GM08714 (cell line): ENCODE measurements around the gene FAR2.
"Not testable (repeated sequence)": the region's sequence is repeated elsewhere in the genome, so short reads cannot be mapped to it uniquely, and the experiment has no call there.

Experiments used
- H3K4me3 ChIP-seq: fragments of 200-500 bp; sonication (Bioruptor generic); 2 replicates; pipeline ENCODE4 v1.5.1; 2014; ENCODE audit warnings: mild to moderate bottlenecking, low read length, inconsistent platforms
- ZNF274 ChIP-seq: IDR thresholded peaks from 2 replicates; pipeline ENCODE4 v1.6.1; 2012; ENCODE audit warnings: mild to moderate bottlenecking, low read depth, low read length

FAR2 gene

DNA sequence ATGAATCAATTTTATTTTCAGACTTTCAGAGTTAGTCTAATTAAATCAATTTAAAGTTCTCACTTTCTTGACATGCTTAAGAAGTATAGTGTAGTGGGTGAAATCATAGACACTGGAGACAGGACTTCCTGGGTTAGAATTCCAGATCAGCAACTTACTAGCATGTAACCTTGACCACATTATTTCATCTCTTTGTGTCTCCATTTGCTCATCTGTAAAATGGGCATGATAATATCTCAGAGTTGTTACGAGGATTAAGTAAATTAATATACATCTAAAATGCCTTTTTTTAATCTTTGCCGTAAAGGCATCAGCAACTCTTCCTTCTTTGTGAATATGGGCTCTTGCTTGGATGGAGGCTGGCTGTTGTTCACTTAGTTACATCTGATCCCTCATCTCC lies 233.2 kb downstream of the FAR2 start:
- no peak for TF ChIP-seq ZNF274
- H3K4me3 ChIP-seq: no peak overlapping the region; the same call in 1 of the 2 replicates

DNA sequence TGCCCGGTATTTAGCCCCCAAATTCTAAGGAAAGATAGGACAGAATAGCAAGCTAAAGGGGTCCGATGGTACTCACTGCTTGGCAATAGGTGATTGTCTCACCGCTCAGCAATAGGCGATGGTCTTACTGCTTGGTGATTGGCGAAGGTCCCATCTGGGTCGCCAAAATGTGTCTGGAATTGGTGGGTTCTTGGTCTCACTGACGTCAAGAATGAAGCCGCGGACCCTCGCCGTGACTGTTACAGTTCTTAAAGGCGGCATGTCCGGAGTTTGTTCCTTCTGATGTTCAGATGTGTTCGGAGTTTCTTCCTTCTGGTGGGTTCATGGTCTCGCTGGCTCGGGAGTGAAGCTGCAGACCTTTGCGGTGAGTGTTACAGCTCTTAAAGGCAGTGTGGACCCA lies 236.1 kb downstream of the FAR2 start:
- not testable (repeated sequence) for H3K4me3 ChIP-seq
